Measurements from ENCODE around the gene SOAT2. TPM values are rescaled to one million over a fixed set of nuclear protein-coding genes. Genes with fewer than 3 reads are reported as not detected.
A peak's percentile ranks its signal among the peaks of the same experiment; 100 is the strongest.

Gene SOAT2
- total and polyA plus RNA-seq, 4 experiments from 2014 or later, result 0.20 to 0.85 (median 0.34) TPM

- H3K27ac Mint-ChIP-seq, result peak overlapping the region in 3 of 7 donors; percentile 18 to 44 (median 28)
- H3K27me3 Mint-ChIP-seq, result no peaks in the 10 kb centered on the region
- intact Hi-C loops (cut with micrococcal nuclease), result no loop called here
- no peaks in the 10 kb centered on the region for H3K9me3 Mint-ChIP-seq
- H3K4me1 Mint-ChIP-seq, result peaks cover 4 to 14% (median 12%) of the 10 kb centered on the region in 4 donors
- Histone ChIP-seq H3K9me3 (ENCODE audit: control insufficient read depth in 1 of 2, low read length in 2 of 2) (no peaks in the 10 kb centered on the region), H3K36me3 (ENCODE audit: insufficient read depth, low read length) (no peaks in the 10 kb centered on the region), H3K4me3 (ENCODE audit: low read length in 2 of 2) (no peak overlapping the region), H3K27me3 (ENCODE audit: insufficient read depth, low read length) (no peaks in the 10 kb centered on the region), H3K27ac (ENCODE audit: low read depth, low read length) (no peak overlapping the region), H3K4me1 (ENCODE audit: insufficient read depth, low read length) (peaks cover 9% of the 10 kb centered on the region)
- ChIA-PET CTCF (ENCODE audit: partially characterized antibody) (interaction anchor here (0.9 to 5.5 kb wide), 2 partner anchors 8 to 35 kb away, joined by 3 to 58 read pairs; no protein-coding TSS in a partner anchor), POLR2A (ENCODE audit: partially characterized antibody) (interaction anchor here (1.3 kb wide), 1 partner anchor 21 kb away, joined by 7 read pairs; the partner anchor contains the start of gene SPRYD3)
- no peak overlapping the region for H3K4me3 Mint-ChIP-seq
- H3K36me3 Mint-ChIP-seq, result no peaks in the 10 kb centered on the region
- peak in 1 of 5 donors; percentile 38 for DNase-seq
Measured at GRCh38 chr12:53057816-53058500, 45.3 kb upstream of the SOAT2 start.

- no peak overlapping the region for H3K27ac ChIP-seq (ENCODE audit: low read depth, low read length)
- no peaks in the 10 kb centered on the region for H3K36me3 ChIP-seq (ENCODE audit: insufficient read depth, low read length)
- no peaks in the 10 kb centered on the region for H3K9me3 Mint-ChIP-seq
- no peaks in the 10 kb centered on the region for H3K27me3 Mint-ChIP-seq
- no peaks in the 10 kb centered on the region for H3K9me3 ChIP-seq (ENCODE audit: control insufficient read depth in 1 of 2, low read length in 2 of 2)
- peaks cover 0 to 3% of the 10 kb centered on the region in 2 donors for H3K36me3 Mint-ChIP-seq
- H3K4me1 Mint-ChIP-seq, result peaks cover 4 to 9% (median 7%) of the 10 kb centered on the region in 4 donors
- ChIA-PET POLR2A (ENCODE audit: partially characterized antibody) (interaction anchor here (1.1 kb wide), 1 partner anchor 20 kb away, joined by 3 read pairs; the partner anchor contains the start of gene SPRYD3), CTCF (ENCODE audit: partially characterized antibody) (no interaction called here)
- intact Hi-C loops (cut with micrococcal nuclease), result no loop called here
- H3K4me1 ChIP-seq (ENCODE audit: insufficient read depth, low read length), result peaks cover 2% of the 10 kb centered on the region
- H3K4me3 ChIP-seq (ENCODE audit: low read length in 2 of 2), result no peak overlapping the region
- H3K27me3 ChIP-seq (ENCODE audit: insufficient read depth, low read length), result no peaks in the 10 kb centered on the region
- no peak overlapping the region for H3K4me3 Mint-ChIP-seq
- H3K27ac Mint-ChIP-seq, result no peak overlapping the region
- DNase-seq, result no peak
Measured at GRCh38 chr12:53058674-53059433, 44.4 kb upstream of the SOAT2 start.

- CTCF ChIA-PET (ENCODE audit: partially characterized antibody), result no interaction called here
- H3K27me3 ChIP-seq (ENCODE audit: insufficient read depth, low read length), result no peaks in the 10 kb centered on the region
- peaks cover under 1 to 9% of the 10 kb centered on the region in 2 donors for H3K36me3 Mint-ChIP-seq
- H3K27ac Mint-ChIP-seq, result peak overlapping the region in 1 of 7 donors; percentile 43
- no peaks in the 10 kb centered on the region for H3K9me3 ChIP-seq (ENCODE audit: control insufficient read depth in 1 of 2, low read length in 2 of 2)
- peaks cover 0 to 3% (median 1%) of the 10 kb centered on the region in 4 donors for H3K4me1 Mint-ChIP-seq
- no peak overlapping the region for H3K4me3 Mint-ChIP-seq
- peak in 1 of 5 donors; percentile 36 for DNase-seq
- no peaks in the 10 kb centered on the region for H3K9me3 Mint-ChIP-seq
- no peak overlapping the region for H3K4me3 ChIP-seq (ENCODE audit: low read length in 2 of 2)
- no peaks in the 10 kb centered on the region for H3K36me3 ChIP-seq (ENCODE audit: insufficient read depth, low read length)
- H3K4me1 ChIP-seq (ENCODE audit: insufficient read depth, low read length), result no peaks in the 10 kb centered on the region
- intact Hi-C loops (cut with micrococcal nuclease), result no loop called here
- POLR2A ChIA-PET (ENCODE audit: partially characterized antibody), result interaction anchor here (1.1 to 1.6 kb wide), 4 partner anchors 13 to 39 kb away, joined by 3 to 6 read pairs (median 4); partner anchors contain the start of gene SPRYD3
- no peak overlapping the region for H3K27ac ChIP-seq (ENCODE audit: low read depth, low read length)
- no peaks in the 10 kb centered on the region for H3K27me3 Mint-ChIP-seq
Measured at GRCh38 chr12:53059434-53060063, 43.7 kb upstream of the SOAT2 start.

- H3K36me3 ChIP-seq (ENCODE audit: insufficient read depth, low read length), result peaks cover 3% of the 10 kb centered on the region
- POLR2A ChIA-PET (ENCODE audit: partially characterized antibody), result interaction anchor here (0.6 to 1.7 kb wide), 7 partner anchors 13 to 208 kb away, joined by 3 to 6 read pairs (median 4); partner anchors contain the start of genes ESPL1, IGFBP6 and SPRYD3
- H3K4me1 Mint-ChIP-seq, result peaks cover 0 to 9% (median 1%) of the 10 kb centered on the region in 4 donors
- H3K27me3 ChIP-seq (ENCODE audit: insufficient read depth, low read length), result no peaks in the 10 kb centered on the region
- no peak overlapping the region for H3K27ac ChIP-seq (ENCODE audit: low read depth, low read length)
- no peaks in the 10 kb centered on the region for H3K27me3 Mint-ChIP-seq
- no peaks in the 10 kb centered on the region for H3K9me3 Mint-ChIP-seq
- peak overlapping the region in 1 of 7 donors; percentile 43 for H3K27ac Mint-ChIP-seq
- no peak overlapping the region for H3K4me3 ChIP-seq (ENCODE audit: low read length in 2 of 2)
- DNase-seq, result no peak
- intact Hi-C loops (cut with micrococcal nuclease), result no loop called here
- CTCF ChIA-PET (ENCODE audit: partially characterized antibody), result interaction anchor here (1.2 kb wide), 1 partner anchor 26 kb away, joined by 3 read pairs; no protein-coding TSS in a partner anchor
- H3K36me3 Mint-ChIP-seq, result peaks cover 7 to 15% of the 10 kb centered on the region in 2 donors
- no peak overlapping the region for H3K4me3 Mint-ChIP-seq
- no peaks in the 10 kb centered on the region for H3K9me3 ChIP-seq (ENCODE audit: control insufficient read depth in 1 of 2, low read length in 2 of 2)
- no peaks in the 10 kb centered on the region for H3K4me1 ChIP-seq (ENCODE audit: insufficient read depth, low read length)
Measured at GRCh38 chr12:53060064-53060720, 43.1 kb upstream of the SOAT2 start.

- Histone ChIP-seq H3K4me1 (ENCODE audit: insufficient read depth, low read length) (no peaks in the 10 kb centered on the region), H3K36me3 (ENCODE audit: insufficient read depth, low read length) (peaks cover 10% of the 10 kb centered on the region), H3K27ac (ENCODE audit: low read depth, low read length) (no peak overlapping the region), H3K27me3 (ENCODE audit: insufficient read depth, low read length) (no peaks in the 10 kb centered on the region), H3K4me3 (ENCODE audit: low read length in 2 of 2) (no peak overlapping the region), H3K9me3 (ENCODE audit: control insufficient read depth in 1 of 2, low read length in 2 of 2) (no peaks in the 10 kb centered on the region)
- intact Hi-C loops (cut with micrococcal nuclease), result no loop called here
- no peak overlapping the region for H3K27ac Mint-ChIP-seq
- H3K27me3 Mint-ChIP-seq, result no peaks in the 10 kb centered on the region
- no peak for DNase-seq
- ChIA-PET POLR2A (ENCODE audit: partially characterized antibody) (interaction anchor here (0.6 to 2.0 kb wide), 7 partner anchors 13 to 207 kb away, joined by 3 to 10 read pairs (median 5); partner anchors contain the start of genes ESPL1, IGFBP6 and SPRYD3), CTCF (ENCODE audit: partially characterized antibody) (interaction anchor here (1.2 to 27.0 kb wide), 2 partner anchors 26 to 36 kb away, joined by 3 to 511 read pairs; partner anchors contain the start of genes IGFBP6 and SOAT2)
- H3K36me3 Mint-ChIP-seq, result peaks cover 9 to 20% of the 10 kb centered on the region in 2 donors
- H3K4me3 Mint-ChIP-seq, result no peak overlapping the region
- H3K4me1 Mint-ChIP-seq, result peaks cover 0 to 10% (median 2%) of the 10 kb centered on the region in 4 donors
- H3K9me3 Mint-ChIP-seq, result no peaks in the 10 kb centered on the region
Measured at GRCh38 chr12:53060721-53061276, 42.5 kb upstream of the SOAT2 start.

GRCh38 chr12:53061404-53062010 lies 41.8 kb upstream of the SOAT2 start:
- Mint-ChIP-seq H3K27me3 (no peaks in the 10 kb centered on the region), H3K27ac (peak overlapping the region in 2 of 7 donors; percentile 29 to 60), H3K4me3 (no peak overlapping the region), H3K9me3 (no peaks in the 10 kb centered on the region), H3K4me1 (peaks cover 3 to 10% (median 7%) of the 10 kb centered on the region in 4 donors), H3K36me3 (peaks cover 12 to 26% of the 10 kb centered on the region in 2 donors)
- Histone ChIP-seq H3K4me3 (ENCODE audit: low read length in 2 of 2) (no peak overlapping the region), H3K27me3 (ENCODE audit: insufficient read depth, low read length) (no peaks in the 10 kb centered on the region), H3K27ac (ENCODE audit: low read depth, low read length) (no peak overlapping the region), H3K9me3 (ENCODE audit: control insufficient read depth in 1 of 2, low read length in 2 of 2) (no peaks in the 10 kb centered on the region), H3K4me1 (ENCODE audit: insufficient read depth, low read length) (peaks cover 7% of the 10 kb centered on the region), H3K36me3 (ENCODE audit: insufficient read depth, low read length) (peaks cover 10% of the 10 kb centered on the region)
- ChIA-PET CTCF (ENCODE audit: partially characterized antibody) (interaction anchor here (1.2 to 27.0 kb wide), 2 partner anchors 25 to 35 kb away, joined by 3 to 511 read pairs; partner anchors contain the start of genes IGFBP6 and SOAT2), POLR2A (ENCODE audit: partially characterized antibody) (interaction anchor here (0.5 to 2.0 kb wide), 8 partner anchors 12 to 268 kb away, joined by 3 to 10 read pairs (median 4); partner anchors contain the start of genes EIF4B, IGFBP6 and SPRYD3)
- DNase-seq, result peak in 1 of 5 donors; percentile 38
- intact Hi-C loops (cut with micrococcal nuclease), result no loop called here
